GM19467 (cell line): ENCODE data around the gene ACBD3.
"Not testable (repeated sequence)": the region's sequence is repeated elsewhere in the genome, so short reads cannot be mapped to it uniquely, and the experiment has no call there.

ENCODE experiments used
- ATAC-seq: cut with Tn5 transposase; IDR thresholded peaks from one replicate; pipeline ENCODE4 v1.9.1; 2021; ENCODE audit warnings: mild to moderate bottlenecking, moderate library complexity; ENCODE audit not compliant: unreplicated experiment

The ACBD3 gene

GRCh38 chr1:226186124-226187018 lies at the start of gene ACBD3:
Gene ACBD3, minus strand, starts transcription at chr1:226186741. Its CDS starts 66 bp downstream, at chr1:226186675.
- ATAC-seq = peak; percentile 93

- no peak for ATAC-seq
Measured at GRCh38 chr1:226233806-226234205, 47.3 kb upstream of the ACBD3 start.

- ATAC-seq = peak; percentile 61
Measured at GRCh38 chr1:226233293-226233692, 46.8 kb upstream of the ACBD3 start.

GRCh38 chr1:226226601-226227000 lies 40.1 kb upstream of the ACBD3 start:
- no peak for ATAC-seq

GRCh38 chr1:226223786-226224244 lies 37.3 kb upstream of the ACBD3 start:
- peak; percentile 55 for ATAC-seq

- peak; percentile 37 for ATAC-seq
Measured at GRCh38 chr1:226223157-226223785, 36.7 kb upstream of the ACBD3 start, which contains the start of gene MIXL1. Gene MIXL1, plus strand, starts transcription at chr1:226223664. Its CDS starts 18 bp downstream, at chr1:226223682.

GRCh38 chr1:226222686-226223085 lies 36.1 kb upstream of the ACBD3 start:
- no peak for ATAC-seq

GRCh38 chr1:226220473-226221189 lies 34.1 kb upstream of the ACBD3 start:
- no peak for ATAC-seq

- no peak for ATAC-seq
Measured at GRCh38 chr1:226217273-226217672, 30.7 kb upstream of the ACBD3 start.

GRCh38 chr1:226216056-226216455 lies 29.5 kb upstream of the ACBD3 start:
- no peak for ATAC-seq

- ATAC-seq = no peak
Measured at GRCh38 chr1:226215239-226215638, 28.7 kb upstream of the ACBD3 start.

GRCh38 chr1:226212545-226212944 lies 26.0 kb upstream of the ACBD3 start:
- ATAC-seq = no peak

GRCh38 chr1:226211181-226211821 lies 24.8 kb upstream of the ACBD3 start:
- no peak for ATAC-seq

GRCh38 chr1:226210571-226211176 lies 24.1 kb upstream of the ACBD3 start:
- no peak for ATAC-seq

- ATAC-seq = no peak
Measured at GRCh38 chr1:226209307-226210059, 22.9 kb upstream of the ACBD3 start.

- no peak for ATAC-seq
Measured at GRCh38 chr1:226207048-226207447, 20.5 kb upstream of the ACBD3 start.

- ATAC-seq = no peak
Measured at GRCh38 chr1:226204198-226204597, 17.7 kb upstream of the ACBD3 start.

GRCh38 chr1:226203655-226204054 lies 17.1 kb upstream of the ACBD3 start:
- no peak for ATAC-seq

GRCh38 chr1:226203240-226203639 lies 16.7 kb upstream of the ACBD3 start:
- no peak for ATAC-seq

- ATAC-seq = not testable (repeated sequence)
Measured at GRCh38 chr1:226202666-226203065, 16.1 kb upstream of the ACBD3 start.
